Measurements from ENCODE around the gene RAB11A. TPM values are rescaled to one million over a fixed set of nuclear protein-coding genes. Genes with fewer than 3 reads are reported as not detected.

The RAB11A gene
- polyA plus RNA-seq, 1 of the 3 experiments (the other 2 are of a cell fraction): 352 TPM

DNA sequence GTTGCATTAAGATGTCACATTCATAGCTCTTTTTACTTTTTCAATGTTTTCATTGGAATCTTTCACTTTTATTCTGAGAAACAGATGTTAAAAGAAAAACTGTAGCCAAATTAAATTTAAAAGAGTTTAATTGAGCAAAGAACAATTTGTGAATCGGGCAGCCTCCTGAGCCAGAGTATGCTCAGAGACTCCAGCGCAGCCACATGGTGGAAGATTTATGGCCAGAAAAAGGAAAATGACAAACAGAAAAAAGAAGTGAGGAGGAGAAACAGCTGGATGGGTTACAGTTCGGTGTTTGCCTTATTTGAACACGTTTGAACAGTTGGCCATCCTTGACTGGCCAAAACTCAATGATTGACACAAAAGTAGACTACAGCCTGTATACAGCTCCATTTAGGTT is 33.8 kb upstream of the RAB11A start:
- TF ChIP-seq SIN3A (IDR thresholded peaks at IDR 0.05; ENCODE audit: borderline replicate concordance, low read depth, low read length) (no peak), SMC3 (IDR thresholded peaks at IDR 0.05; ENCODE audit: low read depth, low read length) (no peak), JUND (IDR thresholded peaks at IDR 0.05) (no peak), TAF1 (IDR thresholded peaks at IDR 0.05; ENCODE audit: borderline replicate concordance, low read depth, low read length) (no peak), ZBTB33 (IDR thresholded peaks at IDR 0.05; ENCODE audit: borderline replicate concordance, low read depth) (no peak), USF1 (IDR thresholded peaks at IDR 0.05; ENCODE audit: borderline replicate concordance, low read depth) (no peak), GABPA (IDR thresholded peaks at IDR 0.05; ENCODE audit: low read depth) (no peak), CTCF (IDR thresholded peaks at IDR 0.05) (no peak), GATA2 (CRISPR knock-in tag; IDR thresholded peaks at IDR 0.05) (no peak), YY1 (IDR thresholded peaks at IDR 0.05; ENCODE audit: low read depth) (no peak), FOXM1 (IDR thresholded peaks at IDR 0.05; ENCODE audit: low read depth) (no peak)
- TF ChIP-seq, protein P1, sequence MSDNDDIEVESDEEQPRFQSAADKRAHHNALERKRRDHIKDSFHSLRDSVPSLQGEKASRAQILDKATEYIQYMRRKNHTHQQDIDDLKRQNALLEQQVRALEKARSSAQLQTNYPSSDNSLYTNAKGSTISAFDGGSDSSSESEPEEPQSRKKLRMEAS (IDR thresholded peaks at IDR 0.05; ENCODE audit: low read depth): no peak
- TF ChIP-seq, protein P2, sequence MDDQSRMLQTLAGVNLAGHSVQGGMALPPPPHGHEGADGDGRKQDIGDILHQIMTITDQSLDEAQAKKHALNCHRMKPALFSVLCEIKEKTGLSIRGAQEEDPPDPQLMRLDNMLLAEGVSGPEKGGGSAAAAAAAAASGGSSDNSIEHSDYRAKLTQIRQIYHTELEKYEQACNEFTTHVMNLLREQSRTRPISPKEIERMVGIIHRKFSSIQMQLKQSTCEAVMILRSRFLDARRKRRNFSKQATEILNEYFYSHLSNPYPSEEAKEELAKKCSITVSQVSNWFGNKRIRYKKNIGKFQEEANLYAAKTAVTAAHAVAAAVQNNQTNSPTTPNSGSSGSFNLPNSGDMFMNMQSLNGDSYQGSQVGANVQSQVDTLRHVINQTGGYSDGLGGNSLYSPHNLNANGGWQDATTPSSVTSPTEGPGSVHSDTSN (IDR thresholded peaks at IDR 0.05): no peak
- TF ChIP-seq, protein P3, sequence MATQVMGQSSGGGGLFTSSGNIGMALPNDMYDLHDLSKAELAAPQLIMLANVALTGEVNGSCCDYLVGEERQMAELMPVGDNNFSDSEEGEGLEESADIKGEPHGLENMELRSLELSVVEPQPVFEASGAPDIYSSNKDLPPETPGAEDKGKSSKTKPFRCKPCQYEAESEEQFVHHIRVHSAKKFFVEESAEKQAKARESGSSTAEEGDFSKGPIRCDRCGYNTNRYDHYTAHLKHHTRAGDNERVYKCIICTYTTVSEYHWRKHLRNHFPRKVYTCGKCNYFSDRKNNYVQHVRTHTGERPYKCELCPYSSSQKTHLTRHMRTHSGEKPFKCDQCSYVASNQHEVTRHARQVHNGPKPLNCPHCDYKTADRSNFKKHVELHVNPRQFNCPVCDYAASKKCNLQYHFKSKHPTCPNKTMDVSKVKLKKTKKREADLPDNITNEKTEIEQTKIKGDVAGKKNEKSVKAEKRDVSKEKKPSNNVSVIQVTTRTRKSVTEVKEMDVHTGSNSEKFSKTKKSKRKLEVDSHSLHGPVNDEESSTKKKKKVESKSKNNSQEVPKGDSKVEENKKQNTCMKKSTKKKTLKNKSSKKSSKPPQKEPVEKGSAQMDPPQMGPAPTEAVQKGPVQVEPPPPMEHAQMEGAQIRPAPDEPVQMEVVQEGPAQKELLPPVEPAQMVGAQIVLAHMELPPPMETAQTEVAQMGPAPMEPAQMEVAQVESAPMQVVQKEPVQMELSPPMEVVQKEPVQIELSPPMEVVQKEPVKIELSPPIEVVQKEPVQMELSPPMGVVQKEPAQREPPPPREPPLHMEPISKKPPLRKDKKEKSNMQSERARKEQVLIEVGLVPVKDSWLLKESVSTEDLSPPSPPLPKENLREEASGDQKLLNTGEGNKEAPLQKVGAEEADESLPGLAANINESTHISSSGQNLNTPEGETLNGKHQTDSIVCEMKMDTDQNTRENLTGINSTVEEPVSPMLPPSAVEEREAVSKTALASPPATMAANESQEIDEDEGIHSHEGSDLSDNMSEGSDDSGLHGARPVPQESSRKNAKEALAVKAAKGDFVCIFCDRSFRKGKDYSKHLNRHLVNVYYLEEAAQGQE (IDR thresholded peaks at IDR 0.05; ENCODE audit: low read depth, low read length): no peak
- H3K36me3 ChIP-seq (replicated peaks in 1 of 2; ENCODE audit: control insufficient read depth in 1 of 2, insufficient read depth in 2 of 2, low read length in 1 of 2): no peaks in the 10 kb centered on the region
- H3K79me2 ChIP-seq (ENCODE audit: insufficient read depth): no peaks in the 10 kb centered on the region
- WGBS (ENCODE audit: low lambda C conversion rate): 75% methylated on average over 4 of the region's 4 CpGs
- H3K4me3 ChIP-seq (ENCODE audit: low read depth in 2 of 2, low read length in 1 of 2): no peak overlapping the region
- no peaks in the 10 kb centered on the region for H3K9me3 ChIP-seq
- H3K9me2 ChIP-seq: no peaks in the 10 kb centered on the region
- H3K4me1 ChIP-seq (ENCODE audit: control insufficient read depth in 1 of 2, insufficient read depth in 2 of 2, low read depth in 1 of 2, low read length in 1 of 2): peaks cover 9 to 15% of the 10 kb centered on the region in 2 experiments; a peak in 3 of 4 replicates
- H3F3A ChIP-seq (replicated peaks; ENCODE audit: insufficient read depth): peaks cover 13% of the 10 kb centered on the region
- no peaks in the 10 kb centered on the region for H3K27me3 ChIP-seq (ENCODE audit: insufficient read depth)
- no peak overlapping the region for H3K27ac ChIP-seq (ENCODE audit: low read depth in 2 of 2, low read length in 1 of 2)
- CTCF ChIA-PET: interaction anchor here (1.6 to 6.6 kb wide), 4 partner anchors 11 to 239 kb away, joined by 3 to 65 read pairs (median 11); no protein-coding TSS in a partner anchor
- DNase-seq: no peak
- no peaks in the 10 kb centered on the region for H4K20me1 ChIP-seq (ENCODE audit: insufficient read depth)
- no peak overlapping the region for H3K9ac ChIP-seq
- no peak overlapping the region for H2AFZ ChIP-seq (ENCODE audit: low read depth)
- POLR2A ChIA-PET: interaction anchor here (1.1 kb wide), 1 partner anchor 34 kb away, joined by 4 read pairs; the partner anchor contains the start of gene RAB11A
- no peak overlapping the region for H3K4me2 ChIP-seq
